ENCODE results near the gene ABHD2.
"Not testable (repeated sequence)": the region's sequence is repeated elsewhere in the genome, so short reads cannot be mapped to it uniquely, and the experiment has no call there.

ABHD2 gene

GRCh38 chr15:89122505-89123180 lies 34.4 kb downstream of the ABHD2 start:
- no peak for DNase-seq

GRCh38 chr15:89123181-89123525 lies 34.9 kb downstream of the ABHD2 start:
- no peak for DNase-seq

GRCh38 chr15:89125088-89125826 lies 37.0 kb downstream of the ABHD2 start:
- no peak for DNase-seq

- DNase-seq = no peak
Observed at GRCh38 chr15:89126009-89126408, 37.8 kb downstream of the ABHD2 start.

GRCh38 chr15:89127054-89127702 lies 38.9 kb downstream of the ABHD2 start:
- no peak for DNase-seq

- no peak for DNase-seq
Observed at GRCh38 chr15:89128320-89129122, 40.3 kb downstream of the ABHD2 start.

- DNase-seq = peak; percentile 33
Observed at GRCh38 chr15:89129123-89129815, 41.0 kb downstream of the ABHD2 start.

GRCh38 chr15:89129816-89130134 lies 41.5 kb downstream of the ABHD2 start:
- DNase-seq = no peak

- DNase-seq = no peak
Observed at GRCh38 chr15:89130201-89130600, 41.9 kb downstream of the ABHD2 start.

- no peak for DNase-seq
Observed at GRCh38 chr15:89131731-89132130, 43.5 kb downstream of the ABHD2 start.

- DNase-seq = no peak
Observed at GRCh38 chr15:89132611-89133507, 44.6 kb downstream of the ABHD2 start.

GRCh38 chr15:89135387-89136077 lies 47.3 kb downstream of the ABHD2 start:
- DNase-seq = not testable (repeated sequence)

GRCh38 chr15:89136078-89136806 lies 48.0 kb downstream of the ABHD2 start:
- DNase-seq = no peak

- no peak for DNase-seq
Observed at GRCh38 chr15:89136818-89137772, 48.8 kb downstream of the ABHD2 start.

GRCh38 chr15:89137926-89138325 lies 49.7 kb downstream of the ABHD2 start:
- DNase-seq = no peak

- no peak for DNase-seq
Observed at GRCh38 chr15:89138999-89139612, 50.9 kb downstream of the ABHD2 start.

GRCh38 chr15:89139613-89140499 lies 51.6 kb downstream of the ABHD2 start:
- DNase-seq = no peak

- no peak for DNase-seq
Observed at GRCh38 chr15:89140595-89140994, 52.3 kb downstream of the ABHD2 start.

Data from NCI-H1436 (cell line).